Testis (tissue), 2 donors: ENCODE results near the gene TLCD2.

Experiments used
- POLR2A ChIP-seq: fragments of 450-650 bp; IDR thresholded peaks from one replicate; pipeline ENCODE4 v1.6.1; 2017; ENCODE audit warnings: antibody characterized with exemption, mild to moderate bottlenecking, moderate library complexity
- TF ChIP-seq, protein P1 (sequence below), 3 experiments: fragments of 450-650 bp in 2 of 3; fragments of 200-600 bp in 1 of 3; sonication (generic) in 1 of 3; IDR thresholded peaks; one replicate each; pipeline ENCODE4 v1.5.1; 2016 to 2019; ENCODE audit warnings: antibody characterized with exemption in 3 of 3, mild to moderate bottlenecking in 2 of 3, moderate library complexity in 1 of 3

- TF ChIP-seq, protein P1, sequence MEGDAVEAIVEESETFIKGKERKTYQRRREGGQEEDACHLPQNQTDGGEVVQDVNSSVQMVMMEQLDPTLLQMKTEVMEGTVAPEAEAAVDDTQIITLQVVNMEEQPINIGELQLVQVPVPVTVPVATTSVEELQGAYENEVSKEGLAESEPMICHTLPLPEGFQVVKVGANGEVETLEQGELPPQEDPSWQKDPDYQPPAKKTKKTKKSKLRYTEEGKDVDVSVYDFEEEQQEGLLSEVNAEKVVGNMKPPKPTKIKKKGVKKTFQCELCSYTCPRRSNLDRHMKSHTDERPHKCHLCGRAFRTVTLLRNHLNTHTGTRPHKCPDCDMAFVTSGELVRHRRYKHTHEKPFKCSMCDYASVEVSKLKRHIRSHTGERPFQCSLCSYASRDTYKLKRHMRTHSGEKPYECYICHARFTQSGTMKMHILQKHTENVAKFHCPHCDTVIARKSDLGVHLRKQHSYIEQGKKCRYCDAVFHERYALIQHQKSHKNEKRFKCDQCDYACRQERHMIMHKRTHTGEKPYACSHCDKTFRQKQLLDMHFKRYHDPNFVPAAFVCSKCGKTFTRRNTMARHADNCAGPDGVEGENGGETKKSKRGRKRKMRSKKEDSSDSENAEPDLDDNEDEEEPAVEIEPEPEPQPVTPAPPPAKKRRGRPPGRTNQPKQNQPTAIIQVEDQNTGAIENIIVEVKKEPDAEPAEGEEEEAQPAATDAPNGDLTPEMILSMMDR (IDR thresholded peaks at IDR 0.05) = no peak
- peak; percentile 94 for TF ChIP-seq POLR2A
These were observed 25.6 kb downstream of the TLCD2 start, which contains the start of gene PRPF8 for GRCh38 chr17:1684378-1685189.
